HFF-Myc (cell line): ENCODE measurements around the gene NEK2.

Source experiments
- DNase-seq: peaks from one replicate; pipeline ENCODE4 v3.0.0-alpha.2; 2011; ENCODE audit warnings: low read depth; ENCODE audit errors: extremely low read depth
- H3K4me3 ChIP-seq: replicated peaks from 2 replicates; pipeline ENCODE4 v1.5.1; 2011; ENCODE audit warnings: low read depth, mild to moderate bottlenecking, control low read depth, low read length
- TF ChIP-seq, protein P1 (sequence below): IDR thresholded peaks from 2 replicates; pipeline ENCODE4 v1.5.1; 2012; ENCODE audit warnings: mild to moderate bottlenecking, low read depth, low read length, control low read depth; ENCODE audit errors: missing control alignments

NEK2 gene

DNA sequence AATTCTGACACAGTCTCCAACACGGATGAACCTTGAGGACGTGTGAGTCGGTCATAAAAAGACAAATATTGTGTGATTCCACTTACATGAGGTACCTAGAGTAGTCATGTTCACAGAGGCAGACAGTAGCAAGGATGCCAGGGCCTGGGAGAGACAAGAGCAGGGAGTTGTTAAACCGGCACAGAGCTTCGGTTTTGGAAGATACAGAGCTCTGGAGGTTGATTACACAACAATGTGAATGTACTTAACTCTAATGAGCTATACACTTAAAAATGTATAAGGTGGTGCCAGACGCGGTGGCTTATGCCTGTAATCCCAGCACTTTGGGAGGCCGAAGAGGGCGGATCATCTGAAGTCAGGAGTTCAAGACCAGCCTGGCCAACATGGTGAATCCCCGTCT is 37.8 kb upstream of the NEK2 start:
- no peak for DNase-seq
- H3K4me3 ChIP-seq = no peak overlapping the region
- TF ChIP-seq, protein P1, sequence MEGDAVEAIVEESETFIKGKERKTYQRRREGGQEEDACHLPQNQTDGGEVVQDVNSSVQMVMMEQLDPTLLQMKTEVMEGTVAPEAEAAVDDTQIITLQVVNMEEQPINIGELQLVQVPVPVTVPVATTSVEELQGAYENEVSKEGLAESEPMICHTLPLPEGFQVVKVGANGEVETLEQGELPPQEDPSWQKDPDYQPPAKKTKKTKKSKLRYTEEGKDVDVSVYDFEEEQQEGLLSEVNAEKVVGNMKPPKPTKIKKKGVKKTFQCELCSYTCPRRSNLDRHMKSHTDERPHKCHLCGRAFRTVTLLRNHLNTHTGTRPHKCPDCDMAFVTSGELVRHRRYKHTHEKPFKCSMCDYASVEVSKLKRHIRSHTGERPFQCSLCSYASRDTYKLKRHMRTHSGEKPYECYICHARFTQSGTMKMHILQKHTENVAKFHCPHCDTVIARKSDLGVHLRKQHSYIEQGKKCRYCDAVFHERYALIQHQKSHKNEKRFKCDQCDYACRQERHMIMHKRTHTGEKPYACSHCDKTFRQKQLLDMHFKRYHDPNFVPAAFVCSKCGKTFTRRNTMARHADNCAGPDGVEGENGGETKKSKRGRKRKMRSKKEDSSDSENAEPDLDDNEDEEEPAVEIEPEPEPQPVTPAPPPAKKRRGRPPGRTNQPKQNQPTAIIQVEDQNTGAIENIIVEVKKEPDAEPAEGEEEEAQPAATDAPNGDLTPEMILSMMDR = no peak

DNA sequence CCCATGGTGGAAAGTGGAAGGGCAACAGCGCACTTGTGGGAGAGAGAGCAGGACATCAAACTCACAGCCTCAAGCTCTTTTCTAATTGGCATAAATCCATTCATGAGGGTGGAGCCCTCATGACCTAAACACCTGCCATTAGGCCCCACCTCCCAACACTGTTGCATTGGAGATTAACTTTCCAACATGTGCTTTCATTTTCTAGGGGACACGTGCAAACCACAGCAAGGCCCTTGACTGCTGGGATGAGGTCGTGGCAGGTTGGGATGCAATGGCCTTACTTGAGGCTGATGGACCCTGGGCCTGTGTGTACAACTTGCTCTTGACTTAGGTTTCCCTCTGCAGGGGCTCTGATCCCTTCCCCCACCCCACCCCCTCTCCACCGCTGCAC is 35.9 kb upstream of the NEK2 start:
- no peak overlapping the region for H3K4me3 ChIP-seq
- TF ChIP-seq, protein P1 = no peak
- DNase-seq = no peak

DNA sequence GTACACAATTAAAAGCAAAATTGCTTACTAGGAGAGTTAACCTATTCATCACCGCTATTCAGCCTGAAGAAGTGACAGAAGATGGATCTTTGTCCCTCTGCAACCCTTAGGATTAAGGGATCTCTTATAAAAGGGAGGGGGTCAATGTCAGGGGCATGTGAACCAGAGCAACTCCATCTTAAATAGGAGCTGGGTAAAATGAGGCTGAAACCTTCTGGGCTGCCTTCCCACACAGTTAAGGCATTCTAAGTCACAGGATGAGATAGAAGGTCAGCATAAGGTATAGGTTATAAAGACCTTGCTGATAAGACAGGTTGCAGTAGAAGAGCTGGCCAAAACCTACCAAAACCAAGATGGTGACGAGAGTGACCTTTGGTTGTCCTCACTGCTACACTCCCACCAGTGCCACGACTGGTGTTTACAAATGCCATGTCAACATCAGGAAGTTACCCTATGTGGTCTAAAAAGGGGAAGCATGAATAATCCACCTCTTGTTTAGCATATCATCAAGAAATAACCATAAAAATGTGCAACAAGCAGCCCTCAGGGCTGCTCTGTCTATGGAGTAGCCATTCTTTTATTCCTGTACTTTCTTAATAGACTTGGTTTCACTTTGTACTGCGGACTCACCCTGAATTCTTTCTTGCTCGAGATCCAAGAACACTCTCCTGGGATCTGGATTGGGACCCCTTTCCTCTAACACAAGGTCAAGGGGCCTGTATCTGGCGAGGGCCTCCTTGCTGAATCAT is 35.3 kb upstream of the NEK2 start:
- H3K4me3 ChIP-seq = no peak overlapping the region
- no peak for DNase-seq
- TF ChIP-seq, protein P1 = no peak

DNA sequence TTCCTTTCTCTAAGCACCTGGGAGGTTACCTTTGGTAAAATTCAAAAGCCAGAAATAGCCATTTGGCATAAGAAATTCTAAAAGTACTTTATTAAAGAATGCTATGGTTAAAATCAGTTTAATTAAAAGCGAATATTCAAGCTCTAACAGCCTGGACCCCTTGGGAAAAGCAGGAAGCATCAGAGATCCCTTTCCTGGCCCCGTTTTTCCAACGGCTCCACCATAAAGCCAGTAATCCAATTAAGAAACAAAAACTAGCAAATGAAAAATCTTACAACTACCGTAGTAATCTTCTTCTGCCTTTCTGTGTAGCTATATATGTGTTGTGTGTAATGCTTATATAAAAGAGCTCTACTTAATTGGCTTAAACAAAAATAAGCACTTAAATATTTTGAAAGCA is 33.5 kb upstream of the NEK2 start:
- no peak overlapping the region for H3K4me3 ChIP-seq
- TF ChIP-seq, protein P1 = no peak
- no peak for DNase-seq

DNA sequence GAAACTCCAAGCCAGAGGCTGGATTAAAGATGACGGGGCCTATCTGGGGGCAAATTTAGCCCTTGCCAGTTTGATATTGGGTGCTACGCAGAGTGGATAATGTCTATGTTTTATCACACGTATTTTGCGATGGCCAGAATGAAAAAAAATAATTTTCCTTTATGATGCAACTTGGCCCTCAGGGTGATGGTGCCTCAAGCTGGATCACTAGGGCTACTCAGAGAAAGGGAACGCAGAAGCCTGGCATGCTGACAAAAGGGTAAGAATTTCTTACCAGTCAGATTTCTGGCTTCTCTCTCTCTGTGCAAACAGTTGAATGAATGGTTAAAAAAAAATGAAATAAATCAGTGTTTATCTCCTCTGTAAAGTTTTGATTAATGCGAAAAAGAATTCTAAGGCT is 32.6 kb upstream of the NEK2 start:
- TF ChIP-seq, protein P1 = no peak
- no peak for DNase-seq
- no peak overlapping the region for H3K4me3 ChIP-seq

DNA sequence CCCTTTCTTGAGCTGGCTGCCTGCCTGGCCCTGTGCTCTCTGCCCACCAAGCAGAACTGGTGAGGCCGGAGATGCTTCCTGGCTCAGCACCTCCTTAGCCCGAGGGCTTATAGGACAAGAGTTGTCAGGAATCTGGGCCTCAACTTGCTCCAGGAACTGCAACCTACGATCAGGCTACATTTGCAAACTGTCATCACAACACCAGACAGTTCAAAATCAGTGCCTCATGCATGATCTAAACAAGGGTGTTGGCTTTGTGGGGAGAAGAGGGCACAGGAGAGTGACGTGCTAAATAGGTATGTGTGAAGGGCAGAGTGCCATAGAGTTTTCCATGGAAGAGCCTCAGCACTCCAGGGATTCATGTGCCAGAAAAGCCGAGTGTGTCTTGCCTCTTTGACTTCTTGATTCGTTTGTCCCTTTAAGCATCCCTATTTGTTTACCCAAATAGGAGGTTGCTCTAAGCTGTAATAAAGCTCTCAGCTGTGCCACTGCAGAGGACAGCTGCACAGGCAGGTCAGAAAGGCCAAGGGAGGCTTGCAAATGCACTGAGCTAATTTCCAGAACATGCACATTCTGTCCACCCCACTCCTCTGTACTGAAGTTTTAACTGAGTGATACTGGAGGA is 30.2 kb upstream of the NEK2 start:
- no peak overlapping the region for H3K4me3 ChIP-seq
- no peak for DNase-seq
- TF ChIP-seq, protein P1 = no peak
